GM12801 (cell line): ENCODE data around the gene PRKCE.

Experiments
- TF ChIP-seq, protein P1 (sequence below): IDR thresholded peaks from one replicate; pipeline ENCODE4 v1.5.1; 2011; ENCODE audit warnings: control low read depth; ENCODE audit not compliant: insufficient read length; ENCODE audit errors: extremely low read depth

PRKCE gene

DNA sequence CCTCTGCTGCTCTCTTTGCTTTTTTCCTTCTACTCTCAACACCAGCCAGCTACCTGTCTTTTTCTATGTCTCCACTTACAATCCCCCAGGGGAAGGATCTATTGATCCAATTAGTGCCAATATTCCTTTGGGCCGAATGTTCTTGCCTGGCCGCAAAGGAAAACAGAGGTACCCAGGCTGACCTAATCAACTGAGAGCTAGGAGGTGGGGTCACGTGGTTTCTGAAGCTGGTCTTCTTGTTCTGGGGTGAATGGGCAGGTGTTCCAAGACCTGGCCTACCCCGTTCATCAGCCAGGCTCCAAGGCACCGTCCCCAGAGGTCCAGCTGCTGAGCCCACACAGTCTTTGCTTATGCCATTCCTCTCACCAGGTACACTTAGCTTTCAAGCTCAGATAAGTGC is 580.2 kb downstream of the PRKCE start:
- TF ChIP-seq, protein P1, sequence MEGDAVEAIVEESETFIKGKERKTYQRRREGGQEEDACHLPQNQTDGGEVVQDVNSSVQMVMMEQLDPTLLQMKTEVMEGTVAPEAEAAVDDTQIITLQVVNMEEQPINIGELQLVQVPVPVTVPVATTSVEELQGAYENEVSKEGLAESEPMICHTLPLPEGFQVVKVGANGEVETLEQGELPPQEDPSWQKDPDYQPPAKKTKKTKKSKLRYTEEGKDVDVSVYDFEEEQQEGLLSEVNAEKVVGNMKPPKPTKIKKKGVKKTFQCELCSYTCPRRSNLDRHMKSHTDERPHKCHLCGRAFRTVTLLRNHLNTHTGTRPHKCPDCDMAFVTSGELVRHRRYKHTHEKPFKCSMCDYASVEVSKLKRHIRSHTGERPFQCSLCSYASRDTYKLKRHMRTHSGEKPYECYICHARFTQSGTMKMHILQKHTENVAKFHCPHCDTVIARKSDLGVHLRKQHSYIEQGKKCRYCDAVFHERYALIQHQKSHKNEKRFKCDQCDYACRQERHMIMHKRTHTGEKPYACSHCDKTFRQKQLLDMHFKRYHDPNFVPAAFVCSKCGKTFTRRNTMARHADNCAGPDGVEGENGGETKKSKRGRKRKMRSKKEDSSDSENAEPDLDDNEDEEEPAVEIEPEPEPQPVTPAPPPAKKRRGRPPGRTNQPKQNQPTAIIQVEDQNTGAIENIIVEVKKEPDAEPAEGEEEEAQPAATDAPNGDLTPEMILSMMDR = no peak

DNA sequence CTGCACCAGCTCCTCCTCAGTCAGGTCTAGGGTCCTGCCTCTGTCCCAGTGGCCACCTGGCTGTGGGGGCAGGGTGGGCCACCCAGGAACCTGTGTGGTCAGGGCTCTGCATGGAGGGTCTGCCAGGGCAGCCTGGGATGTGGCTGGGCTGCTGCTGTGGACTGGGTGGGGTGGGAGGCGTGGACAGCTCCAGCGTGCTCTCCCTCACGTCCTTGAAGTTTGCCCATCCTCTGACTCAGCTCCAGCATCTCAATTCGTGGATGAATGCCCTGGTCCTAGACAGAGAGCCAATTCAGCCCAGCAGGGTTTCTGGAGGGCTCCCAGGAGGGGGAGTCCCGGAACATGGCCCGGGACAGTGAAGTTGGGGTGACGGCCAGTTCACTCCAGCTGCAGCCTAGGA is 581.4 kb downstream of the PRKCE start:
- TF ChIP-seq, protein P1 = no peak

DNA sequence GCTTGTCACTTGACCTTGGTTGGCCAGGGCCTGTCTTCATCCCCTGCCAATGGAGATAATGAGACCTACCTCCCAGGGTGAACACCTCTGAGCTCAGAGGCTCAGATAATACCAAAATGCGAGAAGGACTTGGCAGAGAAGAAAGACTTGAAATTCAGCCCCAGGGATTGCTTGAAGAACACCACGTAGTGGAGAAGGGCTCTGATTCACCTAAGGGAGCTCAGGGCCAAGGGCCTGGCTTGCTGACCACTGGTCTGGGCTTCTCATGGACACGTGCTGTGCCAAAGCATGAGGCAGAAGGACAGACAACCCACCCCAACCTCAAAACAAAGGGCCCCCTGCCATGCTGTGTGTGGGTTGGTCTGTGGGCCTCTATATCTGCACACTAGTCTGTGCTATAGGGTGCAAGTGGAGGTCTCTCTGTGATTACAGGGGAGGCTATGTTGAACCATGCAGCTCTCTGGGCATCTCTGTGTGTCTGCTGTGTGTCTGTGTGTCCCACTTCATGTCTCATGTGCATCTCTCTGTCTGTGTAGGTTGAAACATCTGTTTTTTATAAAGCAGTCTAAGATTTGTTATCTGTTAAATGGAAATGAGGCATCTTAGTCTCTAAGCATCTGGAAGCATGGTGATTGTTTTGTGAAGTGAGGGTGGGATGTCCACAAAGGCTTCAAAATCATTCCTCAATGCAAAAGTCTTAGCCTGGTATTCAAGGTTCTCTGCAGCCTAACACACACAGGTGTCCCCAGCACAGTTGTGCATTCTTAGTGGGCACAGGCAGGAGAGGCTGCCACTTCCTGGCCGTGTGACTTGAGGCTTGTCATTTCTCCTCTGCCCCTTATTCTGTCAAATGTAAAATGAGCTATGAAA is 584.8 kb downstream of the PRKCE start:
- TF ChIP-seq, protein P1 = no peak

DNA sequence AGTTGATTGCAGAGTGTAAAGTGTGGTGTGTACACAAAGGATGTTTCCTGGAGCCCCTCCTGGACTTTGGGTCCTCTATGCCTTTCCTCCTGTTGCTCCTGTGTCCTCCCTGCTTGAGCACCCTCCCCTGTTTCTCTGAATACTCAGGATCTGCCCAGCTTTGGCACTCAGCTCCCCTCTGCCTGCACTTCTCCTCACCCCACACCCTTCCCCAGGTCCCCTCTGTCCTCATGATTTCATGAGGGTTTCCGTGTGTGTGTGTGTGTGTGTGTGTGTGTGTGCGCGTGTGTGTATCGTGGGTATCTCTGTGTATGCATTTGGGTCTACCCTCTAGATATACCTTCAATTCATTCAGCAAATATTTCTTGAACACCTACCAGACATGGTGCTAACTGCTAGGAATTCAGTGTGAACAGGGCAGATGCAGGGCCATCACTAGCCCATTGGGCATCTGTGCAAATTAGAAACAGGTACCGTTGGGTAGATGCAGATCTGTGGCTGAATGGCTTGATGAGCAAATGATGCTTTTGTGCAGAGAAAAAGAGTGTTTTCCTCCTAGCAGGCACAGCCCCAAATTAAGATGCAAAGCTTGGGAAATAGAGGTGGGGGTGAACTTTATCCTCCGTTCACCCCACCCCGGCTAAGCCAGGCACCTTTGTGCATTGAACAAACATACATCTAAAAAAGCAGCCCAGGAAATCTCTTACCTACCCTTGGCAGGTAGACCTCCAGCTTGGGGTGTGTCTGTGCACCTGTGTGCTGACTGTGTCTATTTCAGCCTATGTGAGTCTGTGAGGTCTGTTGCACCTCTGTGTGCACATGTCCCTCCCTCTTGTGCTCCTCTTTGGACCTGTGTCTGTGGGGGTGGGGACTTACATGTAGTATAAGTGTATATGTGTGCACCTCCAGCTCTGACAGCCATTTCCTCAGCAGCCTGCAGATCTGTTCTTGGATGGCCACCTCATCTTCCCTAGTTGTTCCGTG is 585.7 kb downstream of the PRKCE start:
- TF ChIP-seq, protein P1 = no peak
